ENCODE results near the gene TNFAIP2.

Gene TNFAIP2

GRCh38 chr14:103099081-103099732 is 24.1 kb upstream of the TNFAIP2 start:
- ATAC-seq = no peak
- TF ChIP-seq POU6F1 (CRISPR knock-in tag; IDR thresholded peaks at IDR 0.05; ENCODE audit: borderline replicate concordance, low read depth) (no peak), ESRRG (CRISPR knock-in tag; IDR thresholded peaks at IDR 0.05) (no peak), ZC3H10 (CRISPR knock-in tag; IDR thresholded peaks at IDR 0.05) (no peak), PATZ1 (CRISPR knock-in tag; IDR thresholded peaks at IDR 0.05; ENCODE audit: borderline replicate concordance) (no peak), ZNF565 (CRISPR knock-in tag; conservative IDR thresholded peaks at IDR 0.05; ENCODE audit: low read depth) (no peak), TSHZ2 (CRISPR knock-in tag; IDR thresholded peaks at IDR 0.05) (no peak), CSRNP3 (CRISPR knock-in tag; IDR thresholded peaks at IDR 0.05) (no peak)

GRCh38 chr14:103099733-103100280 is 23.5 kb upstream of the TNFAIP2 start:
- ATAC-seq = no peak
- no peak for TF ChIP-seq GLIS3 (CRISPR knock-in tag; IDR thresholded peaks at IDR 0.05)
- no peak for TF ChIP-seq ESRRG (CRISPR knock-in tag; IDR thresholded peaks at IDR 0.05)
- no peak for TF ChIP-seq ZC3H10 (CRISPR knock-in tag; IDR thresholded peaks at IDR 0.05)
- no peak for TF ChIP-seq RARB (CRISPR knock-in tag; IDR thresholded peaks at IDR 0.05)
- TF ChIP-seq ZNF8 (CRISPR knock-in tag; IDR thresholded peaks at IDR 0.05) = no peak
- TF ChIP-seq BACH2 (CRISPR knock-in tag; IDR thresholded peaks at IDR 0.05; ENCODE audit: borderline replicate concordance) = no peak
- TF ChIP-seq ZNF70 (CRISPR knock-in tag; IDR thresholded peaks at IDR 0.05) = no peak
- no peak for TF ChIP-seq ARNTL (CRISPR knock-in tag; IDR thresholded peaks at IDR 0.05; ENCODE audit: borderline replicate concordance, low read depth)
- no peak for TF ChIP-seq OSR1 (CRISPR knock-in tag; IDR thresholded peaks at IDR 0.05)
- TF ChIP-seq ZNF565 (CRISPR knock-in tag; conservative IDR thresholded peaks at IDR 0.05; ENCODE audit: low read depth) = no peak
- no peak for TF ChIP-seq CREB5 (CRISPR knock-in tag; IDR thresholded peaks at IDR 0.05; ENCODE audit: low read depth)
- no peak for TF ChIP-seq PPARA (CRISPR knock-in tag; IDR thresholded peaks at IDR 0.05; ENCODE audit: borderline replicate concordance)
- no peak for TF ChIP-seq TCF4 (CRISPR knock-in tag; IDR thresholded peaks at IDR 0.05; ENCODE audit: borderline replicate concordance)

GRCh38 chr14:103100281-103101121 is 22.8 kb upstream of the TNFAIP2 start:
- no peak for TF ChIP-seq PATZ1 (CRISPR knock-in tag; IDR thresholded peaks at IDR 0.05; ENCODE audit: borderline replicate concordance)
- no peak for TF ChIP-seq TSHZ2 (CRISPR knock-in tag; IDR thresholded peaks at IDR 0.05)
- TF ChIP-seq GLIS3 (CRISPR knock-in tag; IDR thresholded peaks at IDR 0.05) = no peak
- no peak for TF ChIP-seq ZNF8 (CRISPR knock-in tag; IDR thresholded peaks at IDR 0.05)
- no peak for TF ChIP-seq ZNF565 (CRISPR knock-in tag; conservative IDR thresholded peaks at IDR 0.05; ENCODE audit: low read depth)
- TF ChIP-seq ZC3H10 (CRISPR knock-in tag; IDR thresholded peaks at IDR 0.05) = no peak
- no peak for TF ChIP-seq ARNTL (CRISPR knock-in tag; IDR thresholded peaks at IDR 0.05; ENCODE audit: borderline replicate concordance, low read depth)
- no peak for TF ChIP-seq OSR1 (CRISPR knock-in tag; IDR thresholded peaks at IDR 0.05)
- TF ChIP-seq ZFP30 (CRISPR knock-in tag; IDR thresholded peaks at IDR 0.05) = no peak
- no peak for TF ChIP-seq ZNF70 (CRISPR knock-in tag; IDR thresholded peaks at IDR 0.05)
- no peak for ATAC-seq

All from SK-N-SH treated with all-trans-retinoic acid at 6 μM for 48 hours (cell line).